K562 (cell line): ENCODE measurements around the gene ALG11. TPM values are rescaled to one million over a fixed set of nuclear protein-coding genes. Genes with fewer than 3 reads are reported as not detected.

Source experiments
- ARID3B ChIP-seq: fragments of 250-450 bp; sonication (Bioruptor Pico); IDR thresholded peaks from 2 replicates; pipeline ENCODE4 v1.4.0; 2020; ENCODE audit warnings: borderline replicate concordance
- BDP1 ChIP-seq: IDR thresholded peaks from 3 replicates; pipeline ENCODE4 v1.6.1; 2011; ENCODE audit not compliant: insufficient read length, insufficient read depth
- CBX1 ChIP-seq: sonication (generic); IDR thresholded peaks from 2 replicates; pipeline ENCODE4 v1.6.1; 2016; ENCODE audit warnings: antibody characterized with exemption, low read depth, mild to moderate bottlenecking
- EGR1 ChIP-seq: fragments of 450-650 bp; conservative IDR thresholded peaks from 2 replicates; pipeline ENCODE4 v1.6.1; 2017; ENCODE audit warnings: mild to moderate bottlenecking
- ESRRA ChIP-seq: fragments of 450-650 bp; IDR thresholded peaks from 2 replicates; pipeline ENCODE4 v1.6.1; 2014; ENCODE audit warnings: low read depth, mild to moderate bottlenecking, moderate library complexity, borderline replicate concordance
- JUN ChIP-seq, 2 experiments: sonication (generic) in 1 of 2; formaldehyde crosslinking in 1 of 2; IDR thresholded peaks; 2 replicates each; pipeline versions ENCODE4 v1.6.1 to v1.8.0; 2012 to 2022; ENCODE audit warnings: borderline replicate concordance in 2 of 2, mild to moderate bottlenecking in 2 of 2, improper control_type of control experiment in 1 of 2, low read depth in 1 of 2, low read length in 1 of 2, missing genetic modification reagents in 1 of 2
- KDM5B ChIP-seq: fragments of 200-600 bp; sonication (generic); IDR thresholded peaks from 2 replicates; pipeline ENCODE4 v1.6.1; 2012; ENCODE audit warnings: low read depth, mild to moderate bottlenecking, moderate library complexity, low read length, control low read depth, inconsistent platforms; ENCODE audit not compliant: insufficient replicate concordance
- NKRF ChIP-seq: fragments of 450-650 bp; IDR thresholded peaks from 2 replicates; pipeline ENCODE4 v1.6.1; 2016; ENCODE audit warnings: borderline replicate concordance
- PREB ChIP-seq: sonication (generic); formaldehyde crosslinking; IDR thresholded peaks from 2 replicates; pipeline ENCODE4 v1.8.1; 2023; ENCODE audit warnings: mild to moderate bottlenecking, missing genetic modification reagents
- ZNF511 ChIP-seq: sonication (generic); formaldehyde crosslinking; IDR thresholded peaks from 2 replicates; pipeline ENCODE4 v1.8.0; 2022; ENCODE audit warnings: mild to moderate bottlenecking, missing genetic modification reagents
- ZNF699 ChIP-seq: fragments of 250-450 bp; sonication (Bioruptor Pico); IDR thresholded peaks from 2 replicates; pipeline ENCODE4 v1.8.0; 2021; ENCODE audit warnings: mild to moderate bottlenecking, moderate library complexity; ENCODE audit not compliant: insufficient replicate concordance
- ZNF75A ChIP-seq: fragments of 450-650 bp; formaldehyde crosslinking; IDR thresholded peaks from 2 replicates; pipeline ENCODE4 v1.4.0; 2020; ENCODE audit warnings: mild to moderate bottlenecking
- polyA plus RNA-seq, 8 experiments: library from polyadenylated mRNA; depleted of rRNA in 4 of 8; stranded (reverse) in 5 of 8; unstranded in 3 of 8; fragments of >200 nt; fragmentation: Nextera tagmentation in 2 of 8; fragmentation: Illumina TruSeq in 1 of 8; extraction: Ambion mirVana in 2 of 8; extraction: Trizol in 1 of 8; gene quantifications; 2 replicates each; pipeline versions ENCODE4 v1.2.1 to v1.2.3, GENCODE V29; 2011 to 2014; ENCODE audit warnings: inconsistent platforms in 1 of 8, missing spikeins in 1 of 8
- total RNA-seq, 7 experiments: library from RNA; depleted of rRNA in 6 of 7; stranded (reverse); fragments of >200 nt in 6 of 7; fragmentation: Illumina TruSeq in 2 of 7; extraction: Trizol in 2 of 7; gene quantifications; 2 replicates each; pipeline versions ENCODE4 v1.2.1 to v1.2.3, GENCODE V29; 2011 to 2021; ENCODE audit warnings: low replicate concordance in 1 of 7
- TF ChIP-seq, protein P1 (sequence below), 2 experiments: IDR thresholded peaks; 2 replicates each; pipeline ENCODE4 v1.6.1; 2012; ENCODE audit warnings: improper control_type of control experiment in 2 of 2, low read depth in 2 of 2, low read length in 2 of 2, borderline replicate concordance in 1 of 2
- TF ChIP-seq, protein P2 (sequence below): fragments of 200-400 bp; formaldehyde crosslinking; IDR thresholded peaks from 2 replicates; pipeline ENCODE4 v1.6.1; 2017; ENCODE audit warnings: mild to moderate bottlenecking, low read depth, low read length, moderate library complexity

Gene ALG11
- total and polyA plus RNA-seq, 9 of the 15 experiments (the other 6 are each of a cell fraction or from before 2014, with no cell fraction given) = 7.3 to 19.2 (median 16.3) TPM

DNA sequence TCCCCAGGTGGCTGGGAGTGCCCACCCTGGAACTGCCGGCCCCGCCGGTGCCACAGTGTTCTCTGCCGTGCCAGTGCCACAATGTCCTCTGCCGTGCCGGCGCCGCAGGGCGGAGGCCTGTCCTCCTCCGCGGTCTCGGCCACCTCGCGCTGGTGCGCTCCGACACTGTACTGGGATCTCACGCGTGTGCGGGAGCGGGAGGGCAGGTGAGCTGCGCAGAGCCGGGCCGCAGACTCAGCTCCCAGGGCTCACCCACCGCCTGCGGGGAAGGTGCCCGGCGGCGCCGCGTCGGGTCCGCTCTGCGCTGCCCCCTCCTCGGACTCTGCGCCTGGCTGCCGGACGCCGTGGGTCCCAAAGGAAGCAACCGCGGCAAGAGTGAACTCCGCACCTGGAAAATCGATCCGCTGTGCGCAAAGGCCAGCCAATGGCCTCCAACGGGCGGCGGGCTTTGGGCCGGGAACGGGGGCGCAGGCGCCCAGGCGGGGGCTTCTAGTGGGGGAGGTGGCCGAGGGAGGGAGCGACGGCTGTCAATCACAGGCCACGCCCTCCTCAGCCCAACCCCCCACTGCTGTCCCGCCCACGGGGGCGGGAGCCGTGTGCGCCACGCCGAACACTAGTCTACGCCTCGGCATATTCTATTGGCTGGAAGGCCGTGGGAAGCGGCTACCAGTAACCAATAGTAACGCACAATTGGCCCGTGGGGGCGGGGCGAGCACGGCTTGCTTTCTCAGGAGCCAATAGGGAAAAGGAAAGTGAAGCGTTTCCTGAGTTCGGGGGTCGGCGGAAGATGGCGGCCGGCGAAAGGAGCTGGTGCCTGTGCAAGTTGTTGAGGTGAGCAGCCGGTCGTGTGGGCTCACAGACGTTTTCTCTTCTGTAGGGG, at the start of gene ALG11 (continued):
- TF ChIP-seq, protein P1, sequence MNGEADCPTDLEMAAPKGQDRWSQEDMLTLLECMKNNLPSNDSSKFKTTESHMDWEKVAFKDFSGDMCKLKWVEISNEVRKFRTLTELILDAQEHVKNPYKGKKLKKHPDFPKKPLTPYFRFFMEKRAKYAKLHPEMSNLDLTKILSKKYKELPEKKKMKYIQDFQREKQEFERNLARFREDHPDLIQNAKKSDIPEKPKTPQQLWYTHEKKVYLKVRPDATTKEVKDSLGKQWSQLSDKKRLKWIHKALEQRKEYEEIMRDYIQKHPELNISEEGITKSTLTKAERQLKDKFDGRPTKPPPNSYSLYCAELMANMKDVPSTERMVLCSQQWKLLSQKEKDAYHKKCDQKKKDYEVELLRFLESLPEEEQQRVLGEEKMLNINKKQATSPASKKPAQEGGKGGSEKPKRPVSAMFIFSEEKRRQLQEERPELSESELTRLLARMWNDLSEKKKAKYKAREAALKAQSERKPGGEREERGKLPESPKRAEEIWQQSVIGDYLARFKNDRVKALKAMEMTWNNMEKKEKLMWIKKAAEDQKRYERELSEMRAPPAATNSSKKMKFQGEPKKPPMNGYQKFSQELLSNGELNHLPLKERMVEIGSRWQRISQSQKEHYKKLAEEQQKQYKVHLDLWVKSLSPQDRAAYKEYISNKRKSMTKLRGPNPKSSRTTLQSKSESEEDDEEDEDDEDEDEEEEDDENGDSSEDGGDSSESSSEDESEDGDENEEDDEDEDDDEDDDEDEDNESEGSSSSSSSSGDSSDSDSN (IDR thresholded peaks at IDR 0.05; ENCODE audit: borderline replicate concordance in 1 of 2, low read depth in 2 of 2, low read length in 2 of 2) = 0 out of 4 replicates have a peak, but pooled peaks have one; percentile 3 to 61
- peak; percentile 76 for TF ChIP-seq KDM5B
- TF ChIP-seq BDP1 = no peak
- no peak for TF ChIP-seq PREB (CRISPR knock-in tag)
- TF ChIP-seq, protein P2, sequence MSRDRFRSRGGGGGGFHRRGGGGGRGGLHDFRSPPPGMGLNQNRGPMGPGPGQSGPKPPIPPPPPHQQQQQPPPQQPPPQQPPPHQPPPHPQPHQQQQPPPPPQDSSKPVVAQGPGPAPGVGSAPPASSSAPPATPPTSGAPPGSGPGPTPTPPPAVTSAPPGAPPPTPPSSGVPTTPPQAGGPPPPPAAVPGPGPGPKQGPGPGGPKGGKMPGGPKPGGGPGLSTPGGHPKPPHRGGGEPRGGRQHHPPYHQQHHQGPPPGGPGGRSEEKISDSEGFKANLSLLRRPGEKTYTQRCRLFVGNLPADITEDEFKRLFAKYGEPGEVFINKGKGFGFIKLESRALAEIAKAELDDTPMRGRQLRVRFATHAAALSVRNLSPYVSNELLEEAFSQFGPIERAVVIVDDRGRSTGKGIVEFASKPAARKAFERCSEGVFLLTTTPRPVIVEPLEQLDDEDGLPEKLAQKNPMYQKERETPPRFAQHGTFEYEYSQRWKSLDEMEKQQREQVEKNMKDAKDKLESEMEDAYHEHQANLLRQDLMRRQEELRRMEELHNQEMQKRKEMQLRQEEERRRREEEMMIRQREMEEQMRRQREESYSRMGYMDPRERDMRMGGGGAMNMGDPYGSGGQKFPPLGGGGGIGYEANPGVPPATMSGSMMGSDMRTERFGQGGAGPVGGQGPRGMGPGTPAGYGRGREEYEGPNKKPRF = no peak
- peak; percentile 89 for TF ChIP-seq EGR1
- TF ChIP-seq ZNF511 (CRISPR knock-in tag) = 0 out of 2 replicates have a peak, but pooled peaks have one; percentile 24
- no peak for TF ChIP-seq JUN (IDR thresholded peaks at IDR 0.05; ENCODE audit: borderline replicate concordance, low read depth, low read length)
- TF ChIP-seq JUN (CRISPR knock-in tag; IDR thresholded peaks at IDR 0.05; ENCODE audit: borderline replicate concordance) = no peak
- TF ChIP-seq ZNF75A (CRISPR knock-in tag) = no peak
- TF ChIP-seq ESRRA = no peak
- TF ChIP-seq NKRF = 0 out of 2 replicates have a peak, but pooled peaks have one; percentile 46
- TF ChIP-seq ZNF699 (CRISPR knock-in tag) = no peak
- peak; percentile 51; the same call in 1 of the 2 replicates for TF ChIP-seq CBX1
- TF ChIP-seq ARID3B (CRISPR knock-in tag) = no peak
